Astrocyte (in vitro differentiated cells and primary cell): ENCODE measurements around the gene PRRG2. TPM values are rescaled to one million over a fixed set of nuclear protein-coding genes. Genes with fewer than 3 reads are reported as not detected.

ENCODE experiments used
- DNase-seq: peaks from one replicate; pipeline ENCODE4 v3.0.0-alpha.2; 2010; ENCODE audit warnings: low read depth
- FAIRE-seq: peaks from 2 replicates; lab custom pipeline; 2011; peaks lifted over from hg19 to GRCh38; lab: Jason Lieb, UNC
- H2AFZ ChIP-seq: 2 replicates; pipeline ENCODE4 v1.6.0; 2012; ENCODE audit warnings: low read depth, low read length, inconsistent platforms
- H3K27ac ChIP-seq: 2 replicates; pipeline ENCODE4 v1.5.1; 2011; ENCODE audit warnings: low read depth, low read length, inconsistent platforms
- H3K27me3 ChIP-seq: 2 replicates; pipeline ENCODE4 v1.6.0; 2011; ENCODE audit warnings: low read length, inconsistent platforms; ENCODE audit not compliant: insufficient read depth
- H3K36me3 ChIP-seq: 2 replicates; pipeline ENCODE4 v1.5.1; 2011; ENCODE audit warnings: low read length, inconsistent platforms; ENCODE audit not compliant: insufficient read depth
- H3K4me1 ChIP-seq: 2 replicates; pipeline ENCODE4 v1.5.1; 2011; ENCODE audit warnings: low read length, inconsistent platforms; ENCODE audit not compliant: insufficient read depth
- H3K4me2 ChIP-seq: 2 replicates; pipeline ENCODE4 v1.6.0; 2012; ENCODE audit warnings: low read length, inconsistent platforms
- H3K4me3 ChIP-seq: 2 replicates; pipeline ENCODE4 v1.5.1; 2011; ENCODE audit warnings: low read depth, mild to moderate bottlenecking, low read length, inconsistent platforms; ENCODE audit not compliant: insufficient read depth
- H3K79me2 ChIP-seq: 2 replicates; pipeline ENCODE4 v1.6.0; 2012; ENCODE audit warnings: mild to moderate bottlenecking, low read length, inconsistent platforms; ENCODE audit not compliant: insufficient read depth
- H3K9ac ChIP-seq: 2 replicates; pipeline ENCODE4 v1.6.0; 2012; ENCODE audit warnings: mild to moderate bottlenecking, low read length, inconsistent platforms
- H3K9me3 ChIP-seq: 2 replicates; pipeline ENCODE4 v1.5.1; 2012; ENCODE audit warnings: low read depth, mild to moderate bottlenecking, low read length, inconsistent platforms; ENCODE audit not compliant: insufficient read depth
- H4K20me1 ChIP-seq: 2 replicates; pipeline ENCODE4 v1.6.0; 2012; ENCODE audit warnings: low read length, inconsistent platforms; ENCODE audit not compliant: insufficient read depth
- H3K27ac Mint-ChIP-seq: one replicate; pipeline ENCODE4 v1.8.0; 2021; ENCODE audit warnings: mild to moderate bottlenecking, mixed read lengths; ENCODE audit not compliant: unreplicated experiment
- H3K27me3 Mint-ChIP-seq: one replicate; pipeline ENCODE4 v1.8.0; 2021; ENCODE audit warnings: low read depth, mixed read lengths; ENCODE audit not compliant: unreplicated experiment
- H3K36me3 Mint-ChIP-seq: one replicate; pipeline ENCODE4 v1.8.0; 2021; ENCODE audit warnings: low read depth, mixed read lengths; ENCODE audit not compliant: unreplicated experiment
- H3K4me1 Mint-ChIP-seq: one replicate; pipeline ENCODE4 v1.8.0; 2021; ENCODE audit warnings: low read depth, mixed read lengths; ENCODE audit not compliant: unreplicated experiment
- H3K4me3 Mint-ChIP-seq: one replicate; pipeline ENCODE4 v1.8.0; 2021; ENCODE audit warnings: mild to moderate bottlenecking, moderate library complexity, mixed read lengths; ENCODE audit not compliant: unreplicated experiment
- H3K9me3 Mint-ChIP-seq: one replicate; pipeline ENCODE4 v1.8.0; 2021; ENCODE audit warnings: mild to moderate bottlenecking, mixed read lengths; ENCODE audit not compliant: unreplicated experiment
- EZH2 ChIP-seq: IDR thresholded peaks from 2 replicates; pipeline ENCODE4 v1.6.1; 2012; ENCODE audit warnings: mild to moderate bottlenecking, low read length, inconsistent platforms; ENCODE audit not compliant: insufficient read depth
- total RNA-seq: library from RNA; stranded (reverse); gene quantifications from 2 replicates; pipeline ENCODE4 v1.2.1, GENCODE V29; 2021
- TF ChIP-seq, protein P1 (sequence below): IDR thresholded peaks from 2 replicates; pipeline ENCODE4 v1.5.1; 2011; ENCODE audit warnings: low read depth, mild to moderate bottlenecking, inconsistent platforms, low read length, moderate library complexity; ENCODE audit not compliant: insufficient read depth

PRRG2 gene
- total RNA-seq, 1 donor from 2014 or later, result 1.3 TPM

GRCh38 chr19:49602806-49603205 lies 21.7 kb downstream of the PRRG2 start:
- no peak overlapping the region for H3K27ac Mint-ChIP-seq
- DNase-seq (no peak), FAIRE-seq (no peak)
- H3K36me3 Mint-ChIP-seq, result peaks cover 4% of the 10 kb centered on the region
- Histone ChIP-seq H4K20me1 (peaks cover 62% of the 10 kb centered on the region), H3K27ac (no peak overlapping the region), H3K4me1 (no peaks in the 10 kb centered on the region), H3K9ac (no peak overlapping the region), H3K79me2 (peaks cover 82% of the 10 kb centered on the region), H3K4me3 (no peak overlapping the region), H2AFZ (no peak overlapping the region), H3K27me3 (no peaks in the 10 kb centered on the region), H3K4me2 (no peak overlapping the region), H3K36me3 (peaks cover 28% of the 10 kb centered on the region), H3K9me3 (no peaks in the 10 kb centered on the region)
- no peaks in the 10 kb centered on the region for H3K27me3 Mint-ChIP-seq
- peak overlapping the region; percentile 25 for H3K4me3 Mint-ChIP-seq
- TF ChIP-seq, protein P1, sequence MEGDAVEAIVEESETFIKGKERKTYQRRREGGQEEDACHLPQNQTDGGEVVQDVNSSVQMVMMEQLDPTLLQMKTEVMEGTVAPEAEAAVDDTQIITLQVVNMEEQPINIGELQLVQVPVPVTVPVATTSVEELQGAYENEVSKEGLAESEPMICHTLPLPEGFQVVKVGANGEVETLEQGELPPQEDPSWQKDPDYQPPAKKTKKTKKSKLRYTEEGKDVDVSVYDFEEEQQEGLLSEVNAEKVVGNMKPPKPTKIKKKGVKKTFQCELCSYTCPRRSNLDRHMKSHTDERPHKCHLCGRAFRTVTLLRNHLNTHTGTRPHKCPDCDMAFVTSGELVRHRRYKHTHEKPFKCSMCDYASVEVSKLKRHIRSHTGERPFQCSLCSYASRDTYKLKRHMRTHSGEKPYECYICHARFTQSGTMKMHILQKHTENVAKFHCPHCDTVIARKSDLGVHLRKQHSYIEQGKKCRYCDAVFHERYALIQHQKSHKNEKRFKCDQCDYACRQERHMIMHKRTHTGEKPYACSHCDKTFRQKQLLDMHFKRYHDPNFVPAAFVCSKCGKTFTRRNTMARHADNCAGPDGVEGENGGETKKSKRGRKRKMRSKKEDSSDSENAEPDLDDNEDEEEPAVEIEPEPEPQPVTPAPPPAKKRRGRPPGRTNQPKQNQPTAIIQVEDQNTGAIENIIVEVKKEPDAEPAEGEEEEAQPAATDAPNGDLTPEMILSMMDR, result no peak
- TF ChIP-seq EZH2, result no peak
- H3K9me3 Mint-ChIP-seq, result no peaks in the 10 kb centered on the region
- H3K4me1 Mint-ChIP-seq, result no peaks in the 10 kb centered on the region

GRCh38 chr19:49605605-49606004 lies 24.5 kb downstream of the PRRG2 start:
- Histone ChIP-seq H3K27me3 (no peaks in the 10 kb centered on the region), H3K4me2 (no peak overlapping the region), H2AFZ (no peak overlapping the region), H3K36me3 (peaks cover 22% of the 10 kb centered on the region), H3K9ac (no peak overlapping the region), H3K27ac (no peak overlapping the region), H3K4me1 (no peaks in the 10 kb centered on the region), H3K9me3 (no peaks in the 10 kb centered on the region), H4K20me1 (peaks cover 54% of the 10 kb centered on the region), H3K4me3 (no peak overlapping the region), H3K79me2 (peaks cover 86% of the 10 kb centered on the region)
- Mint-ChIP-seq H3K27me3 (no peaks in the 10 kb centered on the region), H3K4me1 (no peaks in the 10 kb centered on the region), H3K36me3 (peaks cover 2% of the 10 kb centered on the region), H3K9me3 (no peaks in the 10 kb centered on the region), H3K27ac (no peak overlapping the region), H3K4me3 (no peak overlapping the region)
- DNase-seq (no peak), FAIRE-seq (no peak)
- TF ChIP-seq EZH2, result no peak
- TF ChIP-seq, protein P1, result no peak

GRCh38 chr19:49609499-49610092 lies 28.5 kb downstream of the PRRG2 start:
- Histone ChIP-seq H4K20me1 (peaks cover 70% of the 10 kb centered on the region), H3K9ac (no peak overlapping the region), H3K27ac (no peak overlapping the region), H3K4me3 (no peak overlapping the region), H3K27me3 (no peaks in the 10 kb centered on the region), H3K9me3 (no peaks in the 10 kb centered on the region), H3K4me1 (peaks cover 17% of the 10 kb centered on the region), H3K36me3 (peaks cover 13% of the 10 kb centered on the region), H2AFZ (no peak overlapping the region), H3K4me2 (no peak overlapping the region), H3K79me2 (peaks cover 82% of the 10 kb centered on the region)
- H3K9me3 Mint-ChIP-seq, result peaks cover 2% of the 10 kb centered on the region
- peaks cover 6% of the 10 kb centered on the region for H3K36me3 Mint-ChIP-seq
- TF ChIP-seq EZH2, result no peak
- TF ChIP-seq, protein P1, result no peak
- DNase-seq (no peak), FAIRE-seq (no peak)
- H3K27ac Mint-ChIP-seq, result peak overlapping the region; percentile 18
- no peak overlapping the region for H3K4me3 Mint-ChIP-seq
- H3K4me1 Mint-ChIP-seq, result peaks cover 16% of the 10 kb centered on the region
- H3K27me3 Mint-ChIP-seq, result no peaks in the 10 kb centered on the region
